Parathyroid adenoma (tissue), 2 donors: ENCODE measurements around the gene DAPK3.

Experiments
- H2AFZ ChIP-seq: fragments of 300-600 bp; sonication (generic); one replicate; pipeline ENCODE4 v1.7.0; 2017; ENCODE audit warnings: antibody characterized with exemption, mild to moderate bottlenecking
- H3K27ac ChIP-seq: fragments of 300-600 bp; sonication (generic); one replicate; pipeline ENCODE4 v1.7.0; 2017
- H3K27me3 ChIP-seq: fragments of 300-600 bp; sonication (generic); one replicate; pipeline ENCODE4 v1.7.0; 2017; ENCODE audit warnings: low read length; ENCODE audit not compliant: control insufficient read depth, insufficient read depth
- H3K36me3 ChIP-seq: fragments of 300-600 bp; sonication (generic); one replicate; pipeline ENCODE4 v1.7.0; 2017; ENCODE audit warnings: low read length; ENCODE audit not compliant: control insufficient read depth, insufficient read depth
- H3K4me1 ChIP-seq: fragments of 300-600 bp; sonication (generic); one replicate; pipeline ENCODE4 v1.7.0; 2017; ENCODE audit warnings: control low read depth
- H3K4me2 ChIP-seq: fragments of 300-600 bp; sonication (generic); one replicate; pipeline ENCODE4 v1.7.0; 2017; ENCODE audit warnings: low read length
- H3K4me3 ChIP-seq: fragments of 300-600 bp; sonication (generic); one replicate; pipeline ENCODE4 v1.7.0; 2017; ENCODE audit warnings: low read depth, low read length
- H3K79me2 ChIP-seq: fragments of 300-600 bp; sonication (generic); one replicate; pipeline ENCODE4 v1.7.0; 2017; ENCODE audit warnings: control low read depth
- H3K9ac ChIP-seq: fragments of 300-600 bp; sonication (generic); one replicate; pipeline ENCODE4 v1.7.0; 2017; ENCODE audit warnings: mild to moderate bottlenecking
- H3K9me3 ChIP-seq: fragments of 300-600 bp; sonication (generic); one replicate; pipeline ENCODE4 v1.7.0; 2017; ENCODE audit warnings: low read length; ENCODE audit not compliant: control insufficient read depth
- CTCF ChIP-seq: fragments of 300-600 bp; sonication (generic); IDR thresholded peaks from one replicate; pipeline ENCODE4 v1.7.0; 2017; ENCODE audit warnings: antibody characterized with exemption, mild to moderate bottlenecking
- donor health status: primary hyperparathyroidism.

Gene DAPK3

GRCh38 chr19:3970808-3971598, at the start of gene DAPK3:
TSS of gene DAPK3 (minus strand) at chr19:3971099. CDS start at chr19:3969735, 1,364 bp downstream.
- no peak for TF ChIP-seq CTCF
- Histone ChIP-seq H3K9me3 (no peaks in the 10 kb centered on the region), H3K9ac (peak within 1 kb of the TSS; percentile 99), H3K36me3 (no peaks in the 10 kb centered on the region), H3K4me1 (peaks cover 16% of the 10 kb centered on the region), H3K27me3 (no peaks in the 10 kb centered on the region), H2AFZ (peak within 1 kb of the TSS; percentile 87), H3K27ac (peak within 1 kb of the TSS; percentile 86), H3K79me2 (peaks cover 20% of the 10 kb centered on the region), H3K4me2 (peak within 1 kb of the TSS; percentile 90), H3K4me3 (peak within 1 kb of the TSS; percentile 97)

DNA sequence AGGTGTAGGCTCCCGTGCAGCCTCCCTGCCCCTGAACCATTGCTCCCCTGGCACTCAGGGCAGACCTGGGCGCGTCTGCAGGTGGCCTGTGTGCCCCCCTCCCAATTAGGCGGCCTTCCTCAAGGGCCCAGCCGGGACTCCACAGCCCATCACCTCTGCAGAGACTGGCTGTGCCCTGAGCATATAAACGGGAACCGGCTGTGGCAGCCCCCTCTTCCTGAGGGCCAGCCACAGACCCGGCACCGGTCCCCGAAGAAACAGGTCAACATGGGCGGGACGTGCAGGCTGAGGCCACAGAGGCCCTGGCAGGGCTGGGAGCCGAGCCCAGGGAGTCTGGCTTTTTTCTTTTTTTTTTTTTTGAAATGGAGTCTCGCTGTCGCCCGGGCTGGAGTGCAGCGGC, 48.7 kb upstream of the DAPK3 start:
- Histone ChIP-seq H3K27me3 (no peaks in the 10 kb centered on the region), H3K4me2 (no peak overlapping the region), H3K36me3 (no peaks in the 10 kb centered on the region), H3K4me1 (no peaks in the 10 kb centered on the region), H3K79me2 (peaks cover 33% of the 10 kb centered on the region), H2AFZ (no peak overlapping the region), H3K4me3 (no peak overlapping the region), H3K9me3 (no peaks in the 10 kb centered on the region), H3K27ac (no peak overlapping the region), H3K9ac (no peak overlapping the region)
- no peak for TF ChIP-seq CTCF

DNA sequence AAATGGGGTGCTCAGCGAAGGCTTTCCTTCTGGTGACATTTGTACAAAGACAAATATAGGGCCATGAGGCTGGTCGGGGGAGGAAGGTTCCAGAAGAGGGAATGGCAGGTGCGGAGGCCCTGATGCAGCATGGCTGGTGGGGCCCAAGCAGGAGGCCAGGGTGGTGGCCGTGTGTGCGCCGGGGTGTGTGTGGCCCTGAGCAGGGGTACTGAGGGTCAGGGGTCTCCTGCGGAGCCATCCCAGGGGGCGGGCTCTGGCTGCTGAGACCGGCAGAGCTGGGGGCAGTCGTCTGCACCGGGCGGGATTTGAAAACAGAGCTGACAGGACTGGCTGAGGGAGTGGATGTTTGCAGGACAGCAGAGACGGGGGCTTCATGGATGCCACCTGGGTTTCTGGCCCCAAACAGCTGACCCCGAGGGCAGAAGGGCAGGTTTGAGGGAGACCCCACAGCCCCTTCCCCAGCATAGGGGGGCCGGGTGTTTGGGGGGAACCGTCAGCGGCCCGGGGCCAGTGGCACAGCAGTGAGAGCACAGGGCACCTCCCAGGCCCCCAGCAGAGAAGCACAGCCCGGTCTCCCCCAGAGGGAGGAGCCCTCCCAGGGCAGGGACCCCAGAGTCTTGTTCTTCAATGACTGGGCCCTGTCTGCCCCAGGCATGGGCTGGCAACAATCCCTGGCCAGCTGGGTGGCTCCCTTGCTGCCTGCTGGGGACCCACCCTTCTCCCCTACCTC, 48.0 kb upstream of the DAPK3 start:
- Histone ChIP-seq H3K4me3 (no peak overlapping the region), H3K4me2 (no peak overlapping the region), H3K27ac (no peak overlapping the region), H3K36me3 (no peaks in the 10 kb centered on the region), H3K27me3 (no peaks in the 10 kb centered on the region), H3K9me3 (no peaks in the 10 kb centered on the region), H3K4me1 (no peaks in the 10 kb centered on the region), H2AFZ (no peak overlapping the region), H3K9ac (no peak overlapping the region), H3K79me2 (peaks cover 39% of the 10 kb centered on the region)
- no peak for TF ChIP-seq CTCF

DNA sequence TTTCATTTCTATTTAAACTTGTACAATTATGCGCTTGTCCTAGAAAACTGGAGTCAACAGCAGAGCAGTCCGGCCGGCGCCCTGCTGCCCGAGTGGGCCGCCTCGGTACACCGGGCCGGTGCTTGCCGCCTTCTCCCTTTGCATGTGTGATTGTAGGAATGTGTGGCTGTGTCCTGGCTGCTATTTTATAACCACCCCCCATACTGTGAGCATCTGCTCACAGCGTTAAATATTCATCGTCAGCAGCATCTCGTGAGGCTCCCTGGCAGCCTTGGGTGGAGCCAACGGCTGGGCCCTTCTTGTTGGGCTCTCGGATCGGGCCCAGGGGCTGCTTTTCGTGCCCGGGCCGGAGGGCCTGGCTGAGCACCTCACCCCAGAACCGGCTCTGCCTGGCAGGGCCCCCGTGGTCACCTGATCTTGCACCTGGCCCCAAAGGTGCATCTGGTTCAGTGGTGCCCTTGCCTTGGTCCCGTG, 47.3 kb upstream of the DAPK3 start:
- Histone ChIP-seq H3K4me2 (no peak overlapping the region), H3K36me3 (no peaks in the 10 kb centered on the region), H3K79me2 (peaks cover 45% of the 10 kb centered on the region), H2AFZ (no peak overlapping the region), H3K9me3 (no peaks in the 10 kb centered on the region), H3K9ac (no peak overlapping the region), H3K27ac (no peak overlapping the region), H3K4me1 (no peaks in the 10 kb centered on the region), H3K27me3 (no peaks in the 10 kb centered on the region), H3K4me3 (no peak overlapping the region)
- no peak for TF ChIP-seq CTCF
